Activated CD4-positive, alpha-beta T cell treated with anti-CD3 and anti-CD28 coated beads, Interleukin-2, amount 50 U/mL, for 24 hours (primary cell): ENCODE measurements around the gene DLX2.

Source experiments
- DNase-seq, 2 donors: peaks; one replicate each; pipeline ENCODE4 v3.0.0-alpha.2; 2020; ENCODE audit warnings: low read depth in 1 of 2, low spot score in 1 of 2

The DLX2 gene

DNA sequence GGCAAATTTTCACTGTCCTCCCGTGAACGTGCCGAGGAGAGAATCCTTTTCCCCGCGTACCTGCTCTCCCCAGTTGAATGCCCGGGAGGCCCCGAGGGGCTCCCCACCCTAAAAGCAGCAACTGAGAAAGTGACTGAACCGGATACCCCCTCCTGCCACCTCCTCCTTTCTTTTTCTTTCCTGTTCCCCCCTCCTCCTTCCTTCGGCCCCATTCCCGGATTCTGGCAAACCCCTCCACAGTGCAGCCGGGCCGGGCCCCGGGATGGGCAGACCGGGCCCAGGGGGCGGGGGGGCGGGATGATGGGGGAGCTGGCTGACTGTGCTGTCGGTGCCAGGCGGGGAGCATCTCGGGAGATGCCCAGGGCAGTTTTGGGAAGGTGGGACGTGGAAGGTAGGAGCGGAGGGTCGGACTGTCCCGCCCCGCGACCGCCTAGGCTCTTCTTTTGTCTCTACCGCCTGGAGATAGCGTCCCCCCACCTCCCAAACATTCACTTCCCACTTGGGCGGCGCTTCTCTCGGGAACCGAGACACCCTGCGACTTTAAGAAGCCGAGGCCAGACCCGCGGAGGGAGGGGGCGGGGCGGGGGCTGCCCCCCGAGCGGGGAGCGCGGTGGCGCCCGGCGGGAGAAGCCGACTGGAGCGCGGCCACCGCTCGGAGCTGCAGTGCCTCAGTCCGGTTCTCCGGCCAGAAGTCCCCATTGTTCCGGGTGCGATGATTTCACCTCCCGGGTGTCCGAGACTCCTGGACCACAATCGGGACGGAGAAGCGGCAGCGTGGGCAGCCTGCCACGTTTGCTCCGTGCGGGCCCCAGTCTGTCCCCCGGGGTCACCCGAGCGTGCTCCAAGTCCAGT is 8.2 kb downstream of the DLX2 start:
- no peak for DNase-seq

- DNase-seq, result no peak
These were observed 9.0 kb downstream of the DLX2 start for GRCh38 chr2:172093416-172094293.

GRCh38 chr2:172092716-172093415 is 9.8 kb downstream of the DLX2 start:
- DNase-seq, result no peak

DNA sequence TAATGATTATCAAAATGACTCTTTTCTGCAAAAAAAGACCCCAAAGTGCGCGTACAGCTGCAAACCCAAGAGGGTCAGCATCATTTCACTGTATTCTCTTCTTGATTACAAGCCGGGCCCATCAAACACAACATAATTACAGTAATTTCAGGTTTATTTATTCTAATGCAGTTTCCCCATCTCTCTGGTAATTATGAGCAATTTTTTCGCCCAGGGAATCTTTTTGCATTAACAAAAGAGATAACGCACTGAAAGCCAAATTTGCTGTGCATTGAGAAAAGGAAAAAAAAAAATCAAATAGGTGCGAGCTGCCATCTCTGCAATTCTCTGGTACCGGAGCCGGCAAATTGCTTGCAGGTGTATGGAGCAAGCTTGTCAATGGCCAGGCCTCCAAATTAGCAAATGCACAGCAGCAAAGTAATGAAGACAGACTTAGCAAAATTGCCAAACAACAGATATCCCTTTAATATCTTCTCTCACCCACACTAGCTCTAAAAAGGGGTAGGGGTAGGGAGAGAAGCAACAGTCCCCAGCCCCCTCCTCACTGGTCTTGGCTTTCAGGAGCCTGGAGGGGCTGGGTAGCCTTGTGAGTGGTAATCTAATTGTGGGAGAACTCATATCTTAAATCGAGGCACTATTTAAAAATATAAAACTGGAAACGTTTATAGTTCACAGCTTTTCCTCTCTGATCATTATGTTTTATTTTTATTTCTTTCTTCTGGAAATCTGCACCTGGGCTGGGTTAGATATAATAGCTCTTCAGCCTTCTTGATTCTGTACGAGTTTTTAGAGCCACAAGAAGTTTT is 10.7 kb downstream of the DLX2 start:
- no peak for DNase-seq

DNA sequence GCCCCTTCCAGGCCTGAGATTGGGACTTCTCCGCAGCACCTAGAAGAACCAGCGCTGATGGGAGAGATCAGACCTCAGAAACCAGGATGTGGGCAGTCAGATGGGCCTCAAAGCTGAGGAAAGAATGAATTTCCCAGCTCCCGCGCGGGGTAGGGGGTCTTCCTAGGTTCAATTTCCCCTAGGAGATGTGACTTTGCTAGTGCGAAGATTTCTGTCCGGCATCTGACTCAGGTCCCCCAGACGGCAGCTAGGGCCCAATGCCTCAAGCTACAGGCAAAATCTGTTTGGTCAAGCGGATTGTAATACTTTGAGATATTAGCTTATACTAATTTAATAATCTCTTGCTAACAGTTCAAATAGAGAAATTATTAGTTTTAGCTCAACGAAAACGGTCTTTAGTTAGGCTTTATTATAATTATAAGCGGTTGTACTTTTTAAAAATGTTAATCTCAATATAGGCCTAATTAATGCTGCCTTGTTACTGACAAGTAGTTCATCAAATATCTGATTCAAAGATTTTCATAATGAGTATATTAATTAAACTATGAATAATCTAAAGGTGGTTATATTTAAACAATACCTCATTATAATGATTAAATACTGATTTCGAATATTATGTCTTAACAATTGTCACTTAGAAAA is 11.6 kb downstream of the DLX2 start:
- DNase-seq, result no peak

DNA sequence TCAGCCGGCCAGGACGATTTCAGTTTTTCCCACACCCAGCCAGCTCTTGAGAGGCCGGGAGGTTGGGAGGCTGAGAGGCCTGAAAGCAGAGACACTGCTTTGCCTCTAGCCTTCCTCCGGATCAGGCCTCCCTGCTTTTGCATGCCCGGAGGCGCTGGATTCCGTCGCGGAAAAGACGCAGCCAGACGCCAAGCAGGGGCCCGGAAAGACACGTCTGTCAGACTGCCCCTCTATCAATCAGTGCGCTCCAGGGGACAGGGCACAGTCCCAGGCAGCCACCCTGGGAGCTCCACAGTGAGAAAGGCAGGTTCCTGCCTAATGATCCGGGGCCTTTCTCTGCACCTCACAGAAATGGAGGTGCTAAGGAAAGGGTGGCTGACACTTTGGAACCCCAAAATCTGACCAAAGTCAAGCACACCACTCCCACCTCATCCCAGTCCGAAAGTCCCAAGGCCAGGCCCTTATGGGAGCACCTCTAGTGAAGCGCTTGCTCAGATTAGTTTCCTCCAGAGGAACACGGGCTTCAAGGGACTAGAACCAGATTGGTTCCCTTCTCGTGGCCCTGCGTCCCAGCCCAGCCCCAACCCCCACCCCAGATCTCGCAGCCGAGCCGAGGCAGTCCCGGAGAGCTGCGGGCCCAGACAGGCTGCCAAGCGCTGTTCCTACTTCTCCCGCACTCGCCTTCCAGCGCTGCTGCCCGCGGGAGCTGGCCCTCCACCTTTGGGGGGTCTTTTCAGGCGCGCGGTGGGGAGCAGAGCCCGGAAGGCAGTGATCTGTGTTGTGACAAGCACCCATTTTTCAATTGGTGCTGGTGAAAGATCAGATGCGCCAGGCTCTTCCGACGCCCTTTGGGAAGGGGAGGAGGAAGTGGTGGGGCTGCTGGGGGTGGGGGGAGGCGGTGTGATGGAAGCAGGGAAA is 12.4 kb downstream of the DLX2 start:
- no peak for DNase-seq

- DNase-seq, result no peak
These were observed 13.1 kb downstream of the DLX2 start for GRCh38 chr2:172089633-172090032.

- DNase-seq, result no peak
These were observed 13.6 kb downstream of the DLX2 start for GRCh38 chr2:172089005-172089504.

DNA sequence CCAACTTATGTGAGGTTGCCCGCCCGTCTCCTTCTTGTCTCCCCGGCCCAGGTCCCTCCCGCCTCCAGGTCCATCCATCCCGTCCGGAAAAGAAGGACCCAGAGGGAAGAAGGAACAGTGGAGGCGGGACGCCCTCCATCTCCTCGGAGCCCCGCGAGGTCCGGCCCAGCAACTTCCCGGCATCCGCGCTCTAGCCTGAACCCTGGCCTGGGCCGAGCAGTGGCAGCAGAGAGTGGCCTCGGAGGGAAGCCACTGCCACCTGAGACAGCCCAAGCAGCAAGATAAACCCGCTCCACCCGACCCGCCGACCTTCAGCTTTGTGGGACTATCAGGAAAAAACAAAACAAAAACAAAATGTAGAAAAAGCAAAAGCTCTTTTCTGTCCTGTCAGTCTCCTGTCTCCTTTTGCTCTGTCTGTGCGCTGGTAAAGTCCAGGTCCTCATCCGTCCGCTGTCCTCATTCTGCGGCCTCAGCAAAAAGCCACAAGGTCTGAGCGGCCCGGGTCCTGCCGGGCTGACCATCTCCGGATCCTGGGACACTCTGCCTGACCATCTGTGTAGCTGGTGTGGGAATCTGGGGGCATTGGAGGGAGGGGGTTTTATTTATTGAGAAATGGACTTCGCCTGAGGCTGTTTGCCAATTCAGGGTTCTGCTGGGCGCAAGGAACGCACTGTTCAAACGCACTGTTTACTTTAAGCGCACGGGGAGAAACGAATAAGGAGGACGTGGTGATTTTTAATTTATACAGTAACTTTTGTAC is 14.3 kb downstream of the DLX2 start:
- no peak for DNase-seq

DNA sequence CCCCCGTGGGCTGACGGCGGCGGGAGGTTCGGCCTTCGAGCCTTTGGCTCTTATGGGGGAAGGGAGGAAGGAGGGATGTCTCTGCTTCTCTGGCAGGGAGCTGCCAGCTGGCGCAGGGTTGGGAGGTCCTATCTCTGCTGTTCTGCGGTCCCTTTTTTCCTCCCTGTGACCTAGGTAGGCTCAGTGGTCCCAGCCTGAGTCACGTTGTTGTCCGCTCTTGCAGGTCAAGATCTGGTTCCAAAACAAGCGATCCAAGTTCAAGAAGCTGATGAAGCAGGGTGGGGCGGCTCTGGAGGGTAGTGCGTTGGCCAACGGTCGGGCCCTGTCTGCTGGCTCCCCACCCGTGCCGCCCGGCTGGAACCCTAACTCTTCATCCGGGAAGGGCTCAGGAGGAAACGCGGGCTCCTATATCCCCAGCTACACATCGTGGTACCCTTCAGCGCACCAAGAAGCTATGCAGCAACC is 14.9 kb downstream of the DLX2 start:
- DNase-seq, result no peak

GRCh38 chr2:172087207-172087779 is 15.4 kb downstream of the DLX2 start:
- no peak for DNase-seq

DNA sequence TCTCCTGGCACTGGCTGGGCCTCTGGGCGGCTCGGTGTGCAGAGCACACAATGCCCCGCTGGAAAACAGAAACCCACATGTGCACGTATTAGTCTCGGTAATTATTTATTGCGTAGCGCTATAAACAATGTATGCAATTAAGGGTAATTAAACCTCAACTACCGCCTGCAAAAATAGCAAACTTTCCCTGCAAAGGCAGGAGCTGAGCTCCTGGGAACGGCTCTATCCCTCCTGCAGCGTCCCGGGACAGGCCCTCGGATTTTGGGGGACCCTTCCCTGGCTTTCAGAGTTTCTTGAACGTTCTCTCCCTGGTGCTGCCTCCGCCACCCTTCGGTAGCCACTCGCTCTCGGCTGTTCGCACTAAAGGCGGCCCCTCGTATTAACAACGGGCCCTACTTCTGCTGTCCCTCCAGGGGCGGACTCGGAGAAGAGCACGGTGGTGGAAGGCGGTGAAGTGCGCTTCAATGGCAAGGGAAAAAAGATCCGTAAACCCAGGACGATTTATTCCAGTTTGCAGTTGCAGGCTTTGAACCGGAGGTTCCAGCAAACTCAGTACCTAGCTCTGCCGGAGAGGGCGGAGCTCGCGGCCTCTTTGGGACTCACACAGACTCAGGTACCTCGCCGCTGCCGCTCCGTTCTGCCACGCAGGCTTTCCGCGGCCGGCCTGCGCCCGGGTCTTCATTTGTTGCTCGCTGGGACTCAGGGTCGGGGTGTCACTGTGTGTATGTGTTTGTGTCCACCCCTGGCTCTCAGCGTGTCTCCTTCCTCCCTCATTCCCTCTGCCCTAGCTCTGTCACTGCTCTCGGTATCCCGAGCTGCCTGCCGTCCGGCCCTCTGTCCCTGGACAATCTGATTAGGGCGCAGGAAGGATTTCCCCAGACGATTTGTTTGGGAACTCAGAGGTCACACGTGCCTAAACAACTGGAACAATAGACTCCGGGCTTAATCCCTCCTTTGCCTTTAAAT is 16.2 kb downstream of the DLX2 start:
- DNase-seq, result no peak

DNA sequence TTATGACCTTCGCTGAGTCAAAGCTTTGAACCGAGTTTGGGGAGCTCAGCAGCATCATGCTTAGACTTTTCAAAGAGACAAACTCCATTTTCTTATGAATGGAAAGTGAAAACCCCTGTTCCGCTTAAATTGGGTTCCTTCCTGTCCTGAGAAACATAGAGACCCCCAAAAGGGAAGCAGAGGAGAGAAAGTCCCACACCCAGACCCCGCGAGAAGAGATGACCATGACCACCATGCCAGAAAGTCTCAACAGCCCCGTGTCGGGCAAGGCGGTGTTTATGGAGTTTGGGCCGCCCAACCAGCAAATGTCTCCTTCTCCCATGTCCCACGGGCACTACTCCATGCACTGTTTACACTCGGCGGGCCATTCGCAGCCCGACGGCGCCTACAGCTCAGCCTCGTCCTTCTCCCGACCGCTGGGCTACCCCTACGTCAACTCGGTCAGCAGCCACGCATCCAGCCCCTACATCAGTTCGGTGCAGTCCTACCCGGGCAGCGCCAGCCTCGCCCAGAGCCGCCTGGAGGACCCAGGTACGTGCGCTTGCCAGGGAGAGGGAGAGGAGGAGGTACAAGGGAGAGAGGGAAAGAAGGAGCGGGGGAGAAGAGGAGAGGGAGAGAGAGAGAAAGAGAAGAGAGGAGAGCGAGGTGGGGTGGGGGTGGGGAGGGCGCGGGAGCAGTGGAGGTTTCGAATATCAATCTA is 17.1 kb downstream of the DLX2 start, which contains the start of gene DLX1:
TSS of gene DLX1 (plus strand) at position 48 of the 700 bp plus-strand sequence. CDS start at position 219, 171 bp downstream.
- no peak for DNase-seq

GRCh38 chr2:172084645-172085459 is 17.8 kb downstream of the DLX2 start:
- peak in 1 of 2 donors; percentile 46 for DNase-seq

DNA sequence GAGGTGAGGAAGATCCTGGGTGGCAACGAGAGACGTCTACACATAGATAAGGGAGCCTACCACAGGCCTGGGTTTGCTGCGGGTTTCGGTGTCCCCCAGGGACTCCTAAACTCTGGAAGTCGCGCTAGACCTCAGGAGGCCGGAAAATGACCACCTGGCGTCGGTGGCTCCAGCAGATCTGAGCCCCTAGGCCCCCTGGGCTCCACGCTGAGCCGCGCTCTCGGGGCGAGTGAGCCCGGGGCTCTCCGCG is 18.4 kb downstream of the DLX2 start:
- no peak for DNase-seq
